Peyer's patch (tissue), 4 donors: ENCODE measurements around the gene NEDD4L. TPM values are rescaled to one million over a fixed set of nuclear protein-coding genes. Genes with fewer than 3 reads are reported as not detected.

Experiments
- DNase-seq, 3 donors: peaks; one replicate each; pipeline ENCODE4 v3.0.0-alpha.2; 2017 to 2019
- H3K27ac ChIP-seq, 4 donors: fragments of 200-600 bp; sonication (generic); one replicate each; pipeline ENCODE4 v1.5.1; 2016 to 2019
- H3K27me3 ChIP-seq, 2 donors: fragments of 200-600 bp; sonication (generic); one replicate each; pipeline ENCODE4 v1.5.1; 2019
- H3K36me3 ChIP-seq, 3 donors: fragments of 200-600 bp; sonication (generic); one replicate each; pipeline ENCODE4 v1.5.1; 2016 to 2019
- H3K4me1 ChIP-seq, 4 donors: fragments of 200-600 bp; sonication (generic); one replicate each; pipeline ENCODE4 v1.5.1; 2016 to 2019
- H3K4me3 ChIP-seq, 4 donors: fragments of 200-600 bp; sonication (generic); 1 replicate in 3 of 4; 2 replicates in 1 of 4; pipeline ENCODE4 v1.5.1; 2016 to 2019; ENCODE audit warnings: mild to moderate bottlenecking in 1 of 4
- H3K9me3 ChIP-seq, 4 donors: fragments of 200-600 bp; sonication (generic); one replicate each; pipeline ENCODE4 v1.5.1; 2016 to 2019; ENCODE audit warnings: mild to moderate bottlenecking in 1 of 4
- CTCF ChIP-seq, 6 experiments: fragments of 450-650 bp in 4 of 6; fragments of 200-600 bp in 2 of 6; sonication (generic) in 1 of 6; IDR thresholded peaks; one replicate each; pipeline ENCODE4 v1.5.1; 2017 to 2019; ENCODE audit warnings: antibody characterized with exemption in 6 of 6, mild to moderate bottlenecking in 3 of 6, moderate library complexity in 1 of 6
- POLR2A ChIP-seq, 2 donors: fragments of 450-650 bp; IDR thresholded peaks; one replicate each; pipeline ENCODE4 v1.5.1; 2017; ENCODE audit warnings: antibody characterized with exemption in 2 of 2, mild to moderate bottlenecking in 2 of 2, moderate library complexity in 2 of 2
- total RNA-seq, 4 donors: library from RNA; depleted of rRNA; stranded (reverse); fragments of >200 nt; gene quantifications; one replicate each; pipeline ENCODE4 v1.1.0, GENCODE V29; 2016

The NEDD4L gene
- total RNA-seq, 4 donors from 2014 or later, result 213 to 312 (median 277) TPM

GRCh38 chr18:58196164-58196563, 152.1 kb downstream of the NEDD4L start:
- no peak for TF ChIP-seq CTCF (IDR thresholded peaks at IDR 0.05)
- TF ChIP-seq POLR2A (IDR thresholded peaks at IDR 0.05), result no peak
- H3K36me3 ChIP-seq, result no peaks in the 10 kb centered on the region
- H3K4me3 ChIP-seq, result peak overlapping the region in 2 of 4 donors; percentile 42 to 51
- no peaks in the 10 kb centered on the region for H3K9me3 ChIP-seq
- H3K27me3 ChIP-seq, result no peaks in the 10 kb centered on the region
- peaks cover 0 to 35% (median 0%) of the 10 kb centered on the region in 4 donors for H3K4me1 ChIP-seq
- DNase-seq, result no peak
- peak overlapping the region in 1 of 4 donors; percentile 30 for H3K27ac ChIP-seq

GRCh38 chr18:58196881-58197872, 153.2 kb downstream of the NEDD4L start:
- DNase-seq, result peak in 1 of 3 donors; percentile 57
- H3K4me3 ChIP-seq, result peak overlapping the region in 1 of 4 donors; percentile 15

GRCh38 chr18:58201268-58201667, 157.2 kb downstream of the NEDD4L start:
- Histone ChIP-seq H3K4me3 (no peak overlapping the region), H3K9me3 (no peaks in the 10 kb centered on the region), H3K27ac (no peak overlapping the region), H3K36me3 (no peaks in the 10 kb centered on the region), H3K27me3 (no peaks in the 10 kb centered on the region), H3K4me1 (peaks cover 0 to 31% (median 0%) of the 10 kb centered on the region in 4 donors)
- no peak for TF ChIP-seq CTCF (IDR thresholded peaks at IDR 0.05)
- TF ChIP-seq POLR2A (IDR thresholded peaks at IDR 0.05), result no peak
- DNase-seq, result no peak

More at GRCh38 chr18:58196881-58197872, 153.2 kb downstream of the NEDD4L start:
- no peaks in the 10 kb centered on the region for H3K36me3 ChIP-seq
- H3K4me1 ChIP-seq, result peaks cover 0 to 43% (median 0%) of the 10 kb centered on the region in 4 donors
- no peaks in the 10 kb centered on the region for H3K27me3 ChIP-seq
- no peaks in the 10 kb centered on the region for H3K9me3 ChIP-seq
- TF ChIP-seq CTCF (IDR thresholded peaks at IDR 0.05), result no peak
- TF ChIP-seq POLR2A (IDR thresholded peaks at IDR 0.05), result no peak
- H3K27ac ChIP-seq, result peak overlapping the region in 2 of 4 donors; percentile 56 to 70

GRCh38 chr18:58201733-58202730, 158.0 kb downstream of the NEDD4L start:
- peak overlapping the region in 2 of 4 donors; percentile 46 to 47 for H3K27ac ChIP-seq
- H3K9me3 ChIP-seq, result no peaks in the 10 kb centered on the region
- H3K27me3 ChIP-seq, result no peaks in the 10 kb centered on the region
- no peak for TF ChIP-seq CTCF (IDR thresholded peaks at IDR 0.05)
- TF ChIP-seq POLR2A (IDR thresholded peaks at IDR 0.05), result no peak
- no peak for DNase-seq
- peaks cover 0 to 31% (median 0%) of the 10 kb centered on the region in 4 donors for H3K4me1 ChIP-seq
- H3K36me3 ChIP-seq, result no peaks in the 10 kb centered on the region
- no peak overlapping the region for H3K4me3 ChIP-seq

GRCh38 chr18:58204776-58205442, 160.9 kb downstream of the NEDD4L start:
- Histone ChIP-seq H3K27ac (no peak overlapping the region), H3K4me1 (peaks cover 0 to 25% (median 0%) of the 10 kb centered on the region in 4 donors)
- TF ChIP-seq POLR2A (IDR thresholded peaks at IDR 0.05), result no peak
- no peak for TF ChIP-seq CTCF (IDR thresholded peaks at IDR 0.05)

More at GRCh38 chr18:58204776-58205442, 160.9 kb downstream of the NEDD4L start:
- H3K9me3 ChIP-seq, result no peaks in the 10 kb centered on the region
- H3K36me3 ChIP-seq, result no peaks in the 10 kb centered on the region
- DNase-seq, result no peak
- no peak overlapping the region for H3K4me3 ChIP-seq
- H3K27me3 ChIP-seq, result no peaks in the 10 kb centered on the region
